ENCODE data around the gene SERPINB1. TPM values are rescaled to one million over a fixed set of nuclear protein-coding genes. Genes with fewer than 3 reads are reported as not detected.
A peak's percentile ranks its signal among the peaks of the same experiment; 100 is the strongest.

The SERPINB1 gene
- total RNA-seq, 1 experiment from 2014 or later = 73.2 TPM

DNA sequence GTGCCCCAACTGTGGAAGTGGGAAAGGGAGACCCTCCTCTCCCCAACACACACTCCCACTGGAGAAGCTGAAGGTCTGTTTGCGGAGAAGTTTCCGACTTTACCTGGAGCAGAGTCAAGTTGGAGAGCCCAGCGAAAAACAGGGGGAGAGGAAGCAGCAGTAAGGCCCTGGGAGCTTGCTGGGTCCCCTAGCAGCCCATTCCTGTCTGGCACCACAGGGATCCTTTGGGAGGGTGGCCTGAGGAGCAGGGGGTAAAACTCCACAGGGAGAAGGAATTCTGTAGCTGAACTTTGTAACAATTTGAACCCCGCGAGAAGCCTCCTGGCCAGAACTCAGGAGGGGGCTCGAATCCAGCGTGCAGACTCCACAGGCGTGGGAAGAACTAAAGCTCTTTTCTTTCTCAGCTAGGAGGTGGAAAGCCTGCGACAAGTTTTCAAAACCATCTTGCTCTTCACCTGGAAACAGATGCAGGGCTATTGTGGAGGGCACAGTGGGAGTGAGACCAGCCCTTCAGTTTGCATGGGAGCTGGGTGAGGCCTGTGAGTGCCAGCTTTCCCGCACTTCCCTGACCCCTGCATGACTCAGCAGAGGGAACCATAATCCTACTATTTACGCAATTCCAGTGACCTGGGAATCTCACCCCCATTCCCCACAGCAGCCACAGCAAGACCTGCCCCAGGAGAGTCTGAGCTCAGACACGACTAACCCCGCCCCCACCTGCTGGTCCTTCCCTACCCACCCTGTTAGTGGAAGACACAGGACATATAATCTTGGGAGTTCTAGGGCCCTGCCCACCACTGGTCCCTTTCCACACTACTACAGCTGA is 35.6 kb upstream of the SERPINB1 start (continued):
- TF ChIP-seq ZBTB33 (IDR thresholded peaks at IDR 0.05; ENCODE audit: extremely low read depth, insufficient replicate concordance, low read length) (no peak), EZH2phosphoT487 (IDR thresholded peaks at IDR 0.05; ENCODE audit: borderline replicate concordance) (no peak), EZH2 (IDR thresholded peaks at IDR 0.05) (no peak), FOSL1 (IDR thresholded peaks at IDR 0.05; ENCODE audit: low read depth) (peak; percentile 56), CBX3 (IDR thresholded peaks at IDR 0.05; ENCODE audit: low read depth) (no peak)

GRCh38 chr6:2876210-2877056 is 34.8 kb upstream of the SERPINB1 start:
- Histone ChIP-seq H3K27ac (ENCODE audit: low read depth, low read length) (peak overlapping the region; percentile 76), H3K36me3 (ENCODE audit: control insufficient read depth in 1 of 2, insufficient read depth in 2 of 2, low read length in 2 of 2) (no peaks in the 10 kb centered on the region), H3K4me2 (ENCODE audit: low read length) (peak overlapping the region; percentile 80), H2AFZ (ENCODE audit: low read depth, low read length, poor library complexity, severe bottlenecking) (no peak overlapping the region), H3K4me3 (replicated peaks in 1 of 2; ENCODE audit: low read depth in 1 of 2, low read length in 2 of 2) (peak overlapping the region; percentile 43 to 47), H3K79me2 (ENCODE audit: insufficient read depth, low read length) (no peaks in the 10 kb centered on the region), H3K9me2 (ENCODE audit: insufficient read depth) (no peaks in the 10 kb centered on the region), H3K9me3 (ENCODE audit: control insufficient read depth in 1 of 2, insufficient read depth in 1 of 2, low read depth in 1 of 2, low read length in 2 of 2) (no peaks in the 10 kb centered on the region), H3K9ac (ENCODE audit: low read length) (peak overlapping the region; percentile 63), H3K4me1 (ENCODE audit: control insufficient read depth in 1 of 2, insufficient read depth in 2 of 2, low read length in 2 of 2) (peaks cover 29 to 39% of the 10 kb centered on the region in 2 experiments), H4K20me1 (ENCODE audit: insufficient read depth) (no peaks in the 10 kb centered on the region), H3K27me3 (ENCODE audit: insufficient read depth, low read length) (no peaks in the 10 kb centered on the region)
- peak; percentile 58 for DNase-seq (ENCODE audit: low read depth, low spot score)
- CTCF ChIA-PET = interaction anchor here (1.6 to 2.6 kb wide), 2 partner anchors 9 to 85 kb away, joined by 4 to 11 read pairs; no protein-coding TSS in a partner anchor
- intact Hi-C loops (cut with micrococcal nuclease) = no loop called here
- POLR2A ChIA-PET = interaction anchor here (0.8 to 2.7 kb wide), 5 partner anchors 8 to 35 kb away, joined by 3 to 20 read pairs (median 4); partner anchors contain the start of gene SERPINB1
- ATAC-seq = peak; percentile 66
- RAD21 ChIA-PET (ENCODE audit: low non-redundant PET in 1 of 2, low total read pairs in 2 of 2, uncharacterized antibody in 2 of 2, unreplicated experiment in 2 of 2) = no interaction called here
- BruUV-seq (replicated peaks) = no TSS peak
- TF ChIP-seq FOSL1 (IDR thresholded peaks at IDR 0.05; ENCODE audit: low read depth) = peak; percentile 65
- TF ChIP-seq JUND (IDR thresholded peaks at IDR 0.05) = peak; percentile 77
- peak; percentile 31; the same call in 1 of the 2 replicates for TF ChIP-seq EGR1 (IDR thresholded peaks at IDR 0.05; ENCODE audit: low read depth)
- TF ChIP-seq SRF (IDR thresholded peaks at IDR 0.05; ENCODE audit: low read depth) = no peak
- TF ChIP-seq RAD21 (IDR thresholded peaks at IDR 0.05; ENCODE audit: low read depth) = no peak
- no peak for TF ChIP-seq ZFX (IDR thresholded peaks at IDR 0.05)
- TF ChIP-seq SP1 (IDR thresholded peaks at IDR 0.05; ENCODE audit: low read depth) = peak; percentile 73
- TF ChIP-seq POLR2AphosphoS5 (IDR thresholded peaks at IDR 0.05; ENCODE audit: low read depth, low read length) = no peak
- TF ChIP-seq ELF1 (IDR thresholded peaks at IDR 0.05; ENCODE audit: borderline replicate concordance, low read depth) = no peak
- TF ChIP-seq YY1 (IDR thresholded peaks at IDR 0.05; ENCODE audit: extremely low read depth, insufficient replicate concordance, low read depth, low read length) = no peak
- no peak for TF ChIP-seq ATF3 (IDR thresholded peaks at IDR 0.05)
- TF ChIP-seq CEBPB (IDR thresholded peaks at IDR 0.05; ENCODE audit: low read depth) = peak; percentile 94
- no peak for TF ChIP-seq ZBTB33 (IDR thresholded peaks at IDR 0.05; ENCODE audit: extremely low read depth, insufficient replicate concordance, low read length)
- TF ChIP-seq SIN3A (IDR thresholded peaks at IDR 0.05; ENCODE audit: low read depth) = peak; percentile 81; the same call in 1 of the 2 replicates
- TF ChIP-seq TCF7L2 (IDR thresholded peaks at IDR 0.05; ENCODE audit: borderline replicate concordance, extremely low read depth, insufficient read depth, insufficient read length) = peak; percentile 71
